HG02759 (cell line): Measurements from ENCODE around the gene SMIM31.

Experiments
- ATAC-seq: cut with Tn5 transposase; IDR thresholded peaks from one replicate; pipeline ENCODE4 v1.9.1; 2021; ENCODE audit warnings: mild to moderate bottlenecking, moderate library complexity; ENCODE audit not compliant: unreplicated experiment

Gene SMIM31

GRCh38 chr4:164780839-164781238 lies 26.9 kb downstream of the SMIM31 start:
- ATAC-seq, result no peak

- ATAC-seq, result no peak
These were observed 30.0 kb downstream of the SMIM31 start for GRCh38 chr4:164783976-164784375.

- no peak for ATAC-seq
These were observed 35.1 kb downstream of the SMIM31 start for GRCh38 chr4:164789047-164789446.

DNA sequence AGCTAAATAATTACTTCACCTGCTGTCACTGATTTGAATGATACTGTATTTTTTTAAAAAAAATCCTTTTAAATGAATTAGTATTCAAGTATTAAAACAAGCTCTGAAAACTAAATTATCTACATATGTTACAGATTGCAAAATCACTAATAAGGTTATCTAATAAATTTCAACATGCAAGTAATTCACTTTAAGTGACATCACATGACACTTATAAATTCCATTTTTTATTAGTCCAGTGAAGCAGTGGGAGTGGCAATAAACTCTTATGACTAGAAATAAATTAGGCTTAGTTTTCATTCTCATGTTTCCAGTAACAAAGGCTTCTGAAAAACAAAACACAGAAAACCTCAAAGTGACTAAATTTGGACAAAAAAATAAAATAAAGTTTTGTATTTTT lies 36.3 kb downstream of the SMIM31 start:
- no peak for ATAC-seq

GRCh38 chr4:164799410-164799809 lies 45.5 kb downstream of the SMIM31 start:
- ATAC-seq, result no peak

- ATAC-seq, result no peak
These were observed 46.9 kb downstream of the SMIM31 start for GRCh38 chr4:164800786-164801185.

DNA sequence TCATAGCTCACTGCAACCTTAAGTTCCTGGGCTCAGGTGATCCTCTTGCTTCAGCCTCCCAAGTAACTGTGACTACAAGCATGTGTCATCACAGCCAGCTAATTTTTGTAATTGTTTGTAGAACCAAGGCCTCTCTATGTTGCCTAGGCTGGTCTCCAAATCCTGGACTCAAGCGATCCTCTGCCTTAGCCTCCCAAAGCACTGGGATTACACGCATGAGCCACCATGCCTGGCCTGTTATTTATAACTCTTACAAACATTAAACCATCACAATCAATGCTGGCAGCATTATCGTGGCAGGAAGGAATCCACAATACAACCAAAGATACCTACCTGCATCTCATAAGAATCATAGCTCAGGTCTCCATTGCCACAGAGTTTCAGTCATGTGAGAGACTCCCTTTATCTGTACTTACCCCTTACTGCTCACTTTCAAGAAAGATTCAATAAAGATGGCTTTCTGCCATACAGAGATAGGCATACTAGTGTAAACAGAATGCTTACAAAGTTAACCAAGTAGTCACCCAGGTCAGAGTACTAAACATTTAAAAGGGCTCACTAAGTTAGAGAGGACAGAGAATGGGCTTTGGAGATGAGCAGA lies 48.5 kb downstream of the SMIM31 start:
- no peak for ATAC-seq

- no peak for ATAC-seq
These were observed 49.8 kb downstream of the SMIM31 start for GRCh38 chr4:164803702-164804101.

- no peak for ATAC-seq
These were observed 53.7 kb downstream of the SMIM31 start for GRCh38 chr4:164807611-164808010.

DNA sequence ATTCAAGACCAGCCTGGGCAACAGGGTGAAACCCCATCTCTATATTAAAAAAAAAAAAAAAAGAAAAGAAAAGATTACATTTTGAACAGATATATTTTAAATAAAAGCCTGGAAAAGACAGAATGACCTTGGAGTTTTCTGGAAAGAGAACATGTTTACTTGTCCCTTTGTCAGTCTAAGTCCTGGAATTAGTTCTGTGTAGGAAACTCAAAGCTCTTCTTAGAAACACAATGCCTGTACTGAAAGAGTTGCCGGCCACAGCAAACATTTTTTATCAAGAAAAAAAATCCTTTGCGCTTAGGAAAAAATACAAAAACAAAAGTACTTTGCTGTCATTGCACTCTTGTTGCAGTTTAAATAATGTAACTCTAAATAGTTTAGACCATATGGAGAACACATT lies 59.6 kb downstream of the SMIM31 start:
- ATAC-seq, result no peak

DNA sequence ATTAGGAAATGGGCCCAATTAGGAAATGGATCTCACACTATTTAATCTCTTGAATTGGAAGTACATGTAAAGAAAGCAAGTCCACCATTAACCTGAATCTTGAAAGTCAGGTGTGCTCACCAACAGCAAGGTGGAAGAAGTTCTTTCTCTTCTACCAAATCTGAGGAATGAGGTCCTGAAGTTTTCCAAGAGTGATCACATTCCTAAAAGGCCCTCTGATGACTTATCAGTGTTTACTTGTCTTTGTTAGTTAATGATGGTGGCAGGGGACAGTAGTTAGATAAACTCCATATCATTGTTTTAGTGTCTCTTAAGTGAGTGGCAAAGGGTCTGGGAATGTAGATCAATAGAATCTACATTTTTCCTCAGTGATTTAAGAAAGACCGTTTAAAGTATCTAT lies 61.8 kb downstream of the SMIM31 start:
- ATAC-seq, result no peak

DNA sequence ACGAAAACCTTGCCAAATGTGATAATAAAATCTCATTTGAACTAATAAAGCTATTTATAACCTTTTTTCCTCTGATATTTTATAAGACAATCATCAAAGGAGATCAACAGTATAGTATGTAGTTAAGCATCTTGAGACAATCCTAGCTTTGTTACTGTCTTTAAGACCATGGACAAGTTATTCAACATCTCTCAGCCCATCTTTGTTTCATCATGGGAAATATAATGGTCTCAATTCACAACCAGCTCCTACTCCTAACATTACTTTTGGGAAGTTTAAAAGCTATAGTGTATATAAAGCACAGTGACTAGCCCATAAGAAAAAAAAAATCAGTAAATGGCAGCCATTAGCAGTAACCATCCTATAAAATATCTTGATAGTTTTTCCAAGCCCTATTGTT lies 65.4 kb downstream of the SMIM31 start:
- ATAC-seq, result no peak

DNA sequence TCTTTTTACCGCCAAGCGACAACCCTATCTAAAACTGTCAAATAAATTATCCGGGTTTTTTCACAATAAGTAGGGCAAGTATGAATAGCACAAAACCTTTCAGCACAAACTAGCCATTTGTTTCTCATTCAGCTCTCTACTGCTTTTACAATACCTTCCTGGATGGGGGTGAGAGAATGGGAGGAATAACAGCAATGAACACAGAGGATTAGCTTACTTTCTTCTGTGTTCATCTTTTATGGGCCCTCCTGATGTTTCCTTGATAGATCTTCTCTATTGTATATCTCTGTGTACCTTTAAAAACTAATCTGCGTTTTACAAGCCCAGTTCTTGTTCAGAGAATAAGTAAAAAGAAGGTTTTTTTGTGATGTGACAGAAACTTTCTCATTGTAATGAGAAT lies 67.8 kb downstream of the SMIM31 start:
- no peak for ATAC-seq

DNA sequence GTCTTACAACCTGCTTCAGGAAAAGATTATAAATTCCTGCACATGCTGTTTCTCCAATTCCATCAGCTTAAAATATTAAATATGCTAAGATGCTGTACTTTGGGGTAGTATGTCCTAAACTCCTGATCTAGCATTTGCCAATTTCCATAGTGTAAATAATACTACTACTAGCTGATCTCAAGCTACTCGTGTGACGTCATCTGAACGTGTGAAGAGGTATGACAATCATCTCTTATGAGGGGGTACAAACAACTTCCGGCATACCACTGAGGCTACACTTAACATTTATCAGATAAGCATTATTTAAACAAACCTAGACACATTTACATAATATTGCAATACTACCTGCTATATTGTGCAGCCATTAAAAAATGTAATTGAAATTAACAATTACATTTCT lies 70.7 kb downstream of the SMIM31 start:
- no peak for ATAC-seq

DNA sequence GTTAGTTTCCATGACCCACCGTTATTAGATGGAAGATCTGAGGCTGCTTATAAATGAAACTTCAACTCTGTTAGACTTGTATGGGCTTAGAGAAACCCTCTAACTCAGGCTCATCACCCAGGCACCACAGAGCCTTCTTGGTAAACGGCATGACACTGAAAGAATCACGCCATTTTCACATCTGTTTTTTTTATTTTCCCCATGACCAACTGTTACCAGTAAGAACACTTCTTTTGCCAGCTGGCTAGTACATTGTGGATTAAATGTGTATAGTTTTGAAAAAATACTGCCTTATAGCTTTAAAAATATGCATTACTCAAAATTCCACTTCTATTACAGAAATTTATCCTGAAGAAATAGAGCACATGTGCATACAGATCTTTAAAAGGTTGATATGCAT lies 75.0 kb downstream of the SMIM31 start:
- no peak for ATAC-seq

DNA sequence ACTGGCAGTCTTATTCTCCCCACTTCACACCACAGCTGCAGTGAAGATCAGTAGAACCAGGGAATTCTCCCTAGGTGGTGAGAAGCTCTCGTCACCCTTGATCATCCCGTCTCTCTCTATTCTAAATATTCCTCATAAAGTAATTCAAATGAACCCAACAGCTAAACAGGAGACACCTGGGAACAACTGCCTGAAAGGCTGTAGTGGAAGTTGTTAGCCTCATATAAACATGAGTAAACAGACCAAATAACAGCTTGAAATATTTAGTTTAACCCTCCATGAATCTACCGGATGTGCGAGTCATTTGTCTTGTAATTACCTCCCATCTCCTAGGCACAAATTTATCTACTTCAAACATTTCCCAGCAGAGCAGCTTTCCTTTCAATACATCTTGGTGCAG lies 92.6 kb downstream of the SMIM31 start:
- no peak for ATAC-seq

DNA sequence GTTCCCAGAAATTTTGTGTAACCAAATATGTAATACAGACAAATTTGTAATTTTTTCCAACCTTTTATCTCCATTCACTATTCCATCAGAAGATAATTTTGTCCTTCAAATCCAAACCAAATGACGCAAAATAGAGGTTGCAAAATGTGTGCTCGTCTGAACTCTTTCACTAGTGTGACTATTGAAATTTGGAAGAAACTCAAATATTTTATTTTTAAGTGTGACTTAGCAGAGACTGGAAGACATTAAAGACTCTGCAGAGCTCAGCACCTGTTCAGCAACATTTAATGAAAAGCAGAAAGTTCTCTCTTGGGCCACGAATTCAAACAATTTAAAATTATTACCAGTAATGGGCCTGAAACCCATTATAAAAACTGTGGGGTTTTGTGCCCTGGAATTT lies 93.1 kb downstream of the SMIM31 start:
- no peak for ATAC-seq

GRCh38 chr4:164847967-164848649 lies 94.2 kb downstream of the SMIM31 start:
- ATAC-seq, result peak; percentile 80
